Neural cell (in vitro differentiated cells): ENCODE data around the gene DDX5. TPM values are rescaled to one million over a fixed set of nuclear protein-coding genes. Genes with fewer than 3 reads are reported as not detected.

ENCODE experiments used
- H2AFZ ChIP-seq: fragments of 200-600, 300-800 bp; sonication (generic), shearing (Covaris generic); 2 replicates; pipeline ENCODE4 v1.6.0; 2014; ENCODE audit warnings: low read depth, mild to moderate bottlenecking, antibody characterized with exemption, low read length, moderate library complexity
- H3F3A ChIP-seq: fragments of 200-600 bp; shearing (Covaris generic); 2 replicates; pipeline ENCODE4 v1.6.1; 2016; ENCODE audit warnings: mild to moderate bottlenecking, moderate library complexity, mixed read lengths, antibody characterized with exemption, low read length; ENCODE audit not compliant: insufficient read depth, poor library complexity, severe bottlenecking
- H3K27ac ChIP-seq: fragments of 200-600, 300-800 bp; sonication (generic), shearing (Covaris generic); 2 replicates; pipeline ENCODE4 v1.5.1; 2014; ENCODE audit warnings: mild to moderate bottlenecking, low read length, moderate library complexity
- H3K27me3 ChIP-seq: fragments of 300-800, 200-600 bp; sonication (generic), shearing (Covaris generic); 2 replicates; pipeline ENCODE4 v1.6.0; 2014; ENCODE audit warnings: mild to moderate bottlenecking, low read depth, low read length, moderate library complexity; ENCODE audit not compliant: insufficient read depth
- H3K36me3 ChIP-seq: fragments of 300-800, 200-600 bp; sonication (generic), shearing (Covaris generic); 2 replicates; pipeline ENCODE4 v1.5.1; 2014; ENCODE audit warnings: mild to moderate bottlenecking, antibody characterized with exemption, low read length, moderate library complexity; ENCODE audit not compliant: insufficient read depth
- H3K4me2 ChIP-seq: fragments of 300-800, 200-600 bp; sonication (generic), shearing (Covaris generic); 2 replicates; pipeline ENCODE4 v1.6.0; 2014; ENCODE audit warnings: mild to moderate bottlenecking, low read length
- H3K4me3 ChIP-seq: fragments of 300-800, 200-600 bp; sonication (generic), shearing (Covaris generic); 2 replicates; pipeline ENCODE4 v1.5.1; 2014; ENCODE audit warnings: mild to moderate bottlenecking, low read length, moderate library complexity
- H3K79me2 ChIP-seq: fragments of 200-600 bp; shearing (Covaris generic); replicated peaks from 2 replicates; pipeline ENCODE4 v1.6.0; 2014; ENCODE audit warnings: mild to moderate bottlenecking, low read length, moderate library complexity; ENCODE audit not compliant: insufficient read depth
- H3K9ac ChIP-seq: fragments of 300-800, 200-600 bp; sonication (generic), shearing (Covaris generic); 2 replicates; pipeline ENCODE4 v1.6.1; 2016; ENCODE audit warnings: mild to moderate bottlenecking, low read length, mixed read lengths
- H3K9me2 ChIP-seq: fragments of 200-600 bp; shearing (Covaris generic); 2 replicates; pipeline ENCODE4 v1.6.1; 2016; ENCODE audit warnings: mild to moderate bottlenecking, low read length, mixed read lengths; ENCODE audit not compliant: insufficient read depth
- H3K9me3 ChIP-seq: fragments of 200-600, 300-800 bp; sonication (generic), shearing (Covaris generic); 2 replicates; pipeline ENCODE4 v1.6.1; 2016; ENCODE audit warnings: mild to moderate bottlenecking, mixed run types, low read length, moderate library complexity, mixed read lengths
- H4K20me1 ChIP-seq: fragments of 200-600 bp; shearing (Covaris generic); 2 replicates; pipeline ENCODE4 v1.6.1; 2016; ENCODE audit warnings: mild to moderate bottlenecking, mixed run types; ENCODE audit not compliant: insufficient read depth
- CTCF ChIP-seq: fragments of 450-650 bp; IDR thresholded peaks from 2 replicates; pipeline ENCODE4 v1.5.1; 2014; ENCODE audit warnings: antibody characterized with exemption, mild to moderate bottlenecking, moderate library complexity; ENCODE audit not compliant: poor library complexity, severe bottlenecking
- EP300 ChIP-seq: fragments of 450-650 bp; conservative IDR thresholded peaks from 2 replicates; pipeline ENCODE4 v1.6.1; 2014; ENCODE audit warnings: antibody characterized with exemption, mild to moderate bottlenecking, moderate library complexity; ENCODE audit not compliant: poor library complexity, severe bottlenecking
- EZH2 ChIP-seq: fragments of 200-600, 300-800 bp; shearing (Covaris generic), sonication (generic); IDR thresholded peaks from 2 replicates; pipeline ENCODE4 v1.6.1; 2014; ENCODE audit warnings: antibody characterized with exemption, low read length, borderline replicate concordance, mild to moderate bottlenecking; ENCODE audit not compliant: insufficient read depth, poor library complexity, severe bottlenecking
- MXI1 ChIP-seq: fragments of 450-650 bp; conservative IDR thresholded peaks from 2 replicates; pipeline ENCODE4 v1.6.1; 2014; ENCODE audit warnings: antibody characterized with exemption, mild to moderate bottlenecking; ENCODE audit not compliant: poor library complexity, severe bottlenecking
- POLR2AphosphoS5 ChIP-seq: IDR thresholded peaks from 2 replicates; pipeline ENCODE4 v1.6.1; 2012
- RAD21 ChIP-seq: fragments of 450-650 bp; conservative IDR thresholded peaks from 2 replicates; pipeline ENCODE4 v1.6.1; 2014; ENCODE audit warnings: antibody characterized with exemption, mild to moderate bottlenecking, moderate library complexity
- SMC3 ChIP-seq: fragments of 450-650 bp; conservative IDR thresholded peaks from 2 replicates; pipeline ENCODE4 v1.6.1; 2014; ENCODE audit warnings: antibody characterized with exemption, mild to moderate bottlenecking, moderate library complexity; ENCODE audit not compliant: poor library complexity
- TAF1 ChIP-seq: IDR thresholded peaks from 2 replicates; pipeline ENCODE4 v1.6.1; 2012; ENCODE audit warnings: low read depth
- polyA plus RNA-seq: library from polyadenylated mRNA; depleted of rRNA; stranded (reverse); fragments of >200 nt; gene quantifications from 2 replicates; pipeline ENCODE4 v1.2.3, GENCODE V29; 2014
- TF ChIP-seq, protein P1 (sequence below): IDR thresholded peaks from 2 replicates; pipeline ENCODE4 v1.6.1; 2012; ENCODE audit warnings: borderline replicate concordance

Gene DDX5
- polyA plus RNA-seq, 1 donor from 2014 or later = 2,358 TPM

DNA sequence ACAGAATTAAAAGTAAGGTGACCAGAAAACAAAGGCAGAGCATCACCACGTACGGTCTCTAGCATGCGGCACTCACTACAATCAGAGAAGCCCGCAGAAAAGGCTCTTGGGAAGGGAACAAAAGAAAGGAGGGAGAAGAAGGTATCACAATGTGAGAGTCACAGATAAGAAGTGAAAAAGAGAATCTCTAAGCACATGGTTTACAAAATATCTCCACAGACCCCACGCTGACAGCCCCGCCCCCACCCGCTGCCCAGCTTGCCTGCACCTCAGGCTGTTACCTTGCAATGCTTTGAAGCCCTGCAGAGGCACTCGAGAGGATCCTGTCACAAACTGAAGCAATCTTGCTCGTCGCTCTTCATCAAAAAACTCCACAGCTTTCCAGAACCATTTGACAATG, 41.2 kb upstream of the DDX5 start:
- Histone ChIP-seq H2AFZ (no peak overlapping the region), H3K79me2 (no peaks in the 10 kb centered on the region), H3K27me3 (no peaks in the 10 kb centered on the region), H3K4me2 (no peak overlapping the region), H3K36me3 (peaks cover 5% of the 10 kb centered on the region), H3K9me2 (no peaks in the 10 kb centered on the region), H3K9me3 (no peaks in the 10 kb centered on the region), H3K4me3 (no peak overlapping the region), H3K27ac (no peak overlapping the region), H4K20me1 (no peaks in the 10 kb centered on the region), H3F3A (no peaks in the 10 kb centered on the region), H3K9ac (no peak overlapping the region)
- TF ChIP-seq, protein P1, sequence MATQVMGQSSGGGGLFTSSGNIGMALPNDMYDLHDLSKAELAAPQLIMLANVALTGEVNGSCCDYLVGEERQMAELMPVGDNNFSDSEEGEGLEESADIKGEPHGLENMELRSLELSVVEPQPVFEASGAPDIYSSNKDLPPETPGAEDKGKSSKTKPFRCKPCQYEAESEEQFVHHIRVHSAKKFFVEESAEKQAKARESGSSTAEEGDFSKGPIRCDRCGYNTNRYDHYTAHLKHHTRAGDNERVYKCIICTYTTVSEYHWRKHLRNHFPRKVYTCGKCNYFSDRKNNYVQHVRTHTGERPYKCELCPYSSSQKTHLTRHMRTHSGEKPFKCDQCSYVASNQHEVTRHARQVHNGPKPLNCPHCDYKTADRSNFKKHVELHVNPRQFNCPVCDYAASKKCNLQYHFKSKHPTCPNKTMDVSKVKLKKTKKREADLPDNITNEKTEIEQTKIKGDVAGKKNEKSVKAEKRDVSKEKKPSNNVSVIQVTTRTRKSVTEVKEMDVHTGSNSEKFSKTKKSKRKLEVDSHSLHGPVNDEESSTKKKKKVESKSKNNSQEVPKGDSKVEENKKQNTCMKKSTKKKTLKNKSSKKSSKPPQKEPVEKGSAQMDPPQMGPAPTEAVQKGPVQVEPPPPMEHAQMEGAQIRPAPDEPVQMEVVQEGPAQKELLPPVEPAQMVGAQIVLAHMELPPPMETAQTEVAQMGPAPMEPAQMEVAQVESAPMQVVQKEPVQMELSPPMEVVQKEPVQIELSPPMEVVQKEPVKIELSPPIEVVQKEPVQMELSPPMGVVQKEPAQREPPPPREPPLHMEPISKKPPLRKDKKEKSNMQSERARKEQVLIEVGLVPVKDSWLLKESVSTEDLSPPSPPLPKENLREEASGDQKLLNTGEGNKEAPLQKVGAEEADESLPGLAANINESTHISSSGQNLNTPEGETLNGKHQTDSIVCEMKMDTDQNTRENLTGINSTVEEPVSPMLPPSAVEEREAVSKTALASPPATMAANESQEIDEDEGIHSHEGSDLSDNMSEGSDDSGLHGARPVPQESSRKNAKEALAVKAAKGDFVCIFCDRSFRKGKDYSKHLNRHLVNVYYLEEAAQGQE = no peak
- TF ChIP-seq CTCF = no peak
- no peak for TF ChIP-seq SMC3
- no peak for TF ChIP-seq EZH2
- no peak for TF ChIP-seq MXI1
- TF ChIP-seq RAD21 = no peak
- no peak for TF ChIP-seq EP300
- no peak for TF ChIP-seq POLR2AphosphoS5
- TF ChIP-seq TAF1 = no peak

GRCh38 chr17:64546716-64547115, 40.6 kb upstream of the DDX5 start:
- no peaks in the 10 kb centered on the region for H4K20me1 ChIP-seq
- TF ChIP-seq EZH2 = no peak

GRCh38 chr17:64544742-64545141, 38.7 kb upstream of the DDX5 start:
- Histone ChIP-seq H3K9me3 (no peaks in the 10 kb centered on the region), H3K36me3 (peaks cover 5% of the 10 kb centered on the region), H3K79me2 (no peaks in the 10 kb centered on the region), H3K27me3 (no peaks in the 10 kb centered on the region), H3K4me2 (no peak overlapping the region), H3K9me2 (no peaks in the 10 kb centered on the region), H3K9ac (no peak overlapping the region), H3F3A (no peaks in the 10 kb centered on the region), H4K20me1 (no peaks in the 10 kb centered on the region), H3K4me3 (no peak overlapping the region), H2AFZ (no peak overlapping the region), H3K27ac (no peak overlapping the region)
- TF ChIP-seq EZH2 = no peak
- TF ChIP-seq POLR2AphosphoS5 = no peak
- TF ChIP-seq RAD21 = no peak
- TF ChIP-seq EP300 = no peak
- TF ChIP-seq, protein P1 = no peak
- no peak for TF ChIP-seq SMC3
- TF ChIP-seq MXI1 = no peak
- TF ChIP-seq TAF1 = no peak
- no peak for TF ChIP-seq CTCF

More at GRCh38 chr17:64546716-64547115, 40.6 kb upstream of the DDX5 start:
- H3K27me3 ChIP-seq = no peaks in the 10 kb centered on the region
- H2AFZ ChIP-seq = no peak overlapping the region
- no peak overlapping the region for H3K9ac ChIP-seq
- no peaks in the 10 kb centered on the region for H3F3A ChIP-seq
- H3K79me2 ChIP-seq = no peaks in the 10 kb centered on the region
- no peak overlapping the region for H3K4me3 ChIP-seq
- H3K9me3 ChIP-seq = no peaks in the 10 kb centered on the region
- no peak overlapping the region for H3K27ac ChIP-seq
- H3K36me3 ChIP-seq = peaks cover 5% of the 10 kb centered on the region
- H3K4me2 ChIP-seq = no peak overlapping the region
- H3K9me2 ChIP-seq = no peaks in the 10 kb centered on the region
